HFFc6 (cell line): ENCODE measurements around the gene NSMF. TPM values are rescaled to one million over a fixed set of nuclear protein-coding genes. Genes with fewer than 3 reads are reported as not detected.
"Not testable (repeated sequence)": the region's sequence is repeated elsewhere in the genome, so short reads cannot be mapped to it uniquely, and the experiment has no call there.

Experiments used
- DNase-seq: peaks from one replicate; pipeline ENCODE4 v3.0.0-alpha.2; 2018
- H3K27ac Mint-ChIP-seq: 2 replicates; pipeline ENCODE4 v1.8.0; 2020; ENCODE audit warnings: mild to moderate bottlenecking, mixed read lengths
- H3K27me3 Mint-ChIP-seq: 2 replicates; pipeline ENCODE4 v1.8.0; 2021; ENCODE audit warnings: mild to moderate bottlenecking, moderate library complexity, mixed read lengths; ENCODE audit not compliant: insufficient read depth
- H3K36me3 Mint-ChIP-seq: 2 replicates; pipeline ENCODE4 v1.8.0; 2021; ENCODE audit warnings: low read depth, mixed read lengths
- H3K4me1 Mint-ChIP-seq: 2 replicates; pipeline ENCODE4 v1.8.0; 2020; ENCODE audit warnings: low read depth, mixed read lengths
- H3K4me3 Mint-ChIP-seq: 2 replicates; pipeline ENCODE4 v1.8.0; 2020; ENCODE audit warnings: mild to moderate bottlenecking, moderate library complexity, mixed read lengths
- H3K9me3 Mint-ChIP-seq: 2 replicates; pipeline ENCODE4 v1.8.0; 2020; ENCODE audit warnings: mild to moderate bottlenecking, mixed read lengths
- total RNA-seq, 6 experiments: library from RNA; stranded (reverse); fragmentation: NEBNext Ultra II Directional; extraction: Animal tissue kit (Norgen Biotek cat#: 25700); gene quantifications; 2 replicates in 1 of 6; 3 replicates in 5 of 6; pipeline ENCODE4 v1.2.3, GENCODE V29; 2021
- TF ChIP-seq, protein P1 (sequence below): fragments of 200-600 bp; sonication (generic); IDR thresholded peaks from 2 replicates; pipeline ENCODE4 v1.5.0; 2021; ENCODE audit warnings: antibody characterized with exemption, mild to moderate bottlenecking

Gene NSMF
- total RNA-seq, 6 experiments from 2014 or later: 24.3 to 29.9 (median 26.4) TPM

DNA sequence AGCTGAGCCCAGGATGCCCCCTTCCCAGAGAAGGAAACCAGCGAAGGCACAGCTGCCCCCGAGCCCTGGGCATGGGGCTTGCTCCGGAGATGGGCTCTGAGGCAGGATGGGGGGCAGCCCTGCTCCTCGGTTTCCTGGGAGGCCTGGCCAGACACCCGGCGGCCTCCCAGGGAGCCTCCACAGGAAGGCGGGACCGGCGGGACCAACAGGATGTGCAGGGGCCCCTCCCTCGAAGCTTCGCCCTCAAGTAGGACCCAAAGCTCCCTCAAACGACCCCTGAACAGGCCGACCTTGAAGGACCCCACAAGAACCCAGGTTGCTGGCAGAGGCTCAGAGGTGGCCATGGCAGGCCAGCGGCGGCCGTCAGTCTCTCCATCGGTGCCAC lies 47.9 kb downstream of the NSMF start:
- Mint-ChIP-seq H3K4me1 (peaks cover 26% of the 10 kb centered on the region; the same call in 1 of the 2 replicates), H3K4me3 (no peak overlapping the region), H3K27ac (no peak overlapping the region), H3K9me3 (no peaks in the 10 kb centered on the region), H3K36me3 (no peaks in the 10 kb centered on the region), H3K27me3 (peaks cover 4% of the 10 kb centered on the region; the same call in 1 of the 2 replicates)
- TF ChIP-seq, protein P1, sequence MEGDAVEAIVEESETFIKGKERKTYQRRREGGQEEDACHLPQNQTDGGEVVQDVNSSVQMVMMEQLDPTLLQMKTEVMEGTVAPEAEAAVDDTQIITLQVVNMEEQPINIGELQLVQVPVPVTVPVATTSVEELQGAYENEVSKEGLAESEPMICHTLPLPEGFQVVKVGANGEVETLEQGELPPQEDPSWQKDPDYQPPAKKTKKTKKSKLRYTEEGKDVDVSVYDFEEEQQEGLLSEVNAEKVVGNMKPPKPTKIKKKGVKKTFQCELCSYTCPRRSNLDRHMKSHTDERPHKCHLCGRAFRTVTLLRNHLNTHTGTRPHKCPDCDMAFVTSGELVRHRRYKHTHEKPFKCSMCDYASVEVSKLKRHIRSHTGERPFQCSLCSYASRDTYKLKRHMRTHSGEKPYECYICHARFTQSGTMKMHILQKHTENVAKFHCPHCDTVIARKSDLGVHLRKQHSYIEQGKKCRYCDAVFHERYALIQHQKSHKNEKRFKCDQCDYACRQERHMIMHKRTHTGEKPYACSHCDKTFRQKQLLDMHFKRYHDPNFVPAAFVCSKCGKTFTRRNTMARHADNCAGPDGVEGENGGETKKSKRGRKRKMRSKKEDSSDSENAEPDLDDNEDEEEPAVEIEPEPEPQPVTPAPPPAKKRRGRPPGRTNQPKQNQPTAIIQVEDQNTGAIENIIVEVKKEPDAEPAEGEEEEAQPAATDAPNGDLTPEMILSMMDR: no peak
- no peak for DNase-seq

DNA sequence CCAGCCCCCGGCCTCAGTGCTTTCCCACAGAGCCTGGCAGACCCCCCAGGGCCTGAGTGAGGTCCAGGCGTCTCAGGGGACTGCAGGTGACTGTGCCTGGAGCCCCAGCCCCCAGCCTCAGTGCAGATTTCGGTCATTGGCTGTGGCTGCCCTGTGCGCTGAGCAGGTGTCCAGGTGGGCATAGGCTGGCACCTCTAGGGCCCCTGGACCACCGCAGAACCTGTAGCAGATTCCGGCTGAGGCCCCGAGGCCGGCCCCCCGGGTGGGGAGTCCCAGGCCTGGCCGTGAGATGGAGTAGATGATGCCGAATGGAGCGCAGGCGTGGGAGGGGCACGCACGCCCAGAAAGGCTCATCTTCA lies 48.3 kb downstream of the NSMF start:
- Mint-ChIP-seq H3K27me3 (peaks cover 4% of the 10 kb centered on the region; the same call in 1 of the 2 replicates), H3K4me1 (peaks cover 27% of the 10 kb centered on the region), H3K9me3 (no peaks in the 10 kb centered on the region), H3K36me3 (no peaks in the 10 kb centered on the region), H3K4me3 (no peak overlapping the region), H3K27ac (no peak overlapping the region)
- TF ChIP-seq, protein P1: no peak
- no peak for DNase-seq

DNA sequence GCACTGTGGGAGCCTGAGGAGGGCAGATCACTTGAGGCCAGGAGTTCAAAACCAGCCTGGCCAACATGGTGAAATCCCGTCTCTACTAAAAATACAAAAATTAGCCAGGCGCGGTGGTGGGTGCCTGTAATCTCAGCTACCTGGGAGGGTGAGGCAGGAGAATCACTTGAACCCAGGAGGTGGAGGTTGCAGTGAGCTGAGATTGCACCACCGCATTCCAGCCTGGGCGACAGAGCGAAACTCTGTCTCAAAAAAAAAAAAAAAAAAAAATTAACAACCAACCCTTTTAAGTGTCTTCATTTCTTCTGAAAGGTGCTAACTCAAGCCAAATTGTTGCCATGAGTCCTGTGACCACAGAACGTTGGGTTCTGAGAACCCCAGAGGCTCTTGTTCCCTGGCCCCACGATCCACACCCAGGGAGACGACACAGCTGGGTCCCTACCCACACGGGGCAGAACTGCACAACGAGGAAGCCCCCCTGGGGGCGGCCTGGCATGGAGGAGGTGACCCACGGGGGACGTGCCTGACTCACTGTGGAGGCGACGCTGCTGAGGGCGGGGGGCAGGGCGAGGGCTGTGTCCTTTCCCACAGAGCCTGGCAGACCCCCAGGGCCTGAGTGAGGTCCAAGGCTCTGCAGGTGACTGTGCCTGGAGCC lies 48.8 kb downstream of the NSMF start:
- not testable (repeated sequence) for H3K27me3 Mint-ChIP-seq, H3K27ac Mint-ChIP-seq, H3K4me3 Mint-ChIP-seq, H3K9me3 Mint-ChIP-seq, DNase-seq, H3K36me3 Mint-ChIP-seq
- H3K4me1 Mint-ChIP-seq: peaks cover 32% of the 10 kb centered on the region

DNA sequence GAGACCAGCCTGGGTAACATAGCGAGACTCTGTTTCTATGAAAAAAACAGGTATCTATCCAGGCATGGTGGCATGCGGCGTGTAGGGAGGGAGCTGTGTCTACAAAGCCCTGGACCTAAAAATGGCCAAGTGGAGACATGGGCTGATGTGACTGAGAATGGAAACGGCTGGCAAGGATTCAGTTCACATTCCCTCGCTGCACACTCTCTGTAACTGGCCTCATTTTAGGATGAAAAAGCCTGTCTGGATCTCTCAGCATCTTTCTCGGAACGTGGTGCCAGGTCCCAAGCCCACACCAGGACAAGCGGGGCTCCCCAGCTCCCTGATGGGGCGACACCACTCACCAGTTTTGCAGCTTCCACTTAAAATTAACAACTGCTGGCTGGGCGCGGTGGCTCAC lies 49.6 kb downstream of the NSMF start:
- Mint-ChIP-seq H3K9me3 (no peaks in the 10 kb centered on the region), H3K27me3 (peaks cover 7% of the 10 kb centered on the region), H3K4me1 (peaks cover 34% of the 10 kb centered on the region), H3K36me3 (no peaks in the 10 kb centered on the region), H3K27ac (no peak overlapping the region), H3K4me3 (no peak overlapping the region)
- DNase-seq: no peak
- TF ChIP-seq, protein P1: no peak

DNA sequence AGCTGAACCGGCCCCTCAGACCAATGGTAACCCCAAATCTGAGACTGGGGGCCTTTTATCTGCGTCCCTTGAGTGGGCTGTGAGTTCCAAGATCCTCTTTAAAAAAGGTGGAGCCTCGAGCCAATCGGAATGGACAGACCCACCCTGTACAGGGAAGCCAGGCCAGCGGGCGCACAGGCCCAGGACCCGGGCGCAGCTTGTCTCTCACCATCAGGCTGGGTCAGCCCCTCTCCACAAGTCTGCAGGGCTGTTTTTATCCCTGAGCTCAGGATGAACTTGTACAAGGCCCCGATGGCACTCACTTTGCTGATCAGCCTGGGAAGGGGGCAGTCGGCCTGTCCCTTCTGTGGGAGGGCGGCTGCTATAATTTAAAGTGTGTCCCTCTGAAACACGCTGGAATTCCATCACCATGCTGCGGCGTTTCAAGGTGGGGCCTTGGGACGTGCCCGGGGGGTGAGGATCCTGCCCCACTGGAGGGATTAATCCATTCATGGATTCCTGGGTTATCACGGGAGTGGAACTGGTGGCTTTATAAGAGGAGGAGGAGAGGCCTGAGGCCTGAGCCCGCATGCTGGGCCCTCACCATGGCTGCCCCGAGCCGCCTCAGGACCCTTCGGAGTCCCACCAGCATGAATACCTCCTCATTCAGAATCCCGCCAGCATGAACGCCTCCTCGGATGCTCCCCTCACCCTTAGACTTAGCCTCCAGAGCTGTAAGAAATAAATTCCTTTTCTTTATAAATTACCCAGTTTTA lies 50.3 kb downstream of the NSMF start:
- Mint-ChIP-seq H3K4me1 (peaks cover 29% of the 10 kb centered on the region), H3K4me3 (no peak overlapping the region), H3K27ac (no peak overlapping the region), H3K36me3 (no peaks in the 10 kb centered on the region), H3K27me3 (peaks cover 7% of the 10 kb centered on the region), H3K9me3 (no peaks in the 10 kb centered on the region)
- no peak for DNase-seq
- TF ChIP-seq, protein P1: no peak

DNA sequence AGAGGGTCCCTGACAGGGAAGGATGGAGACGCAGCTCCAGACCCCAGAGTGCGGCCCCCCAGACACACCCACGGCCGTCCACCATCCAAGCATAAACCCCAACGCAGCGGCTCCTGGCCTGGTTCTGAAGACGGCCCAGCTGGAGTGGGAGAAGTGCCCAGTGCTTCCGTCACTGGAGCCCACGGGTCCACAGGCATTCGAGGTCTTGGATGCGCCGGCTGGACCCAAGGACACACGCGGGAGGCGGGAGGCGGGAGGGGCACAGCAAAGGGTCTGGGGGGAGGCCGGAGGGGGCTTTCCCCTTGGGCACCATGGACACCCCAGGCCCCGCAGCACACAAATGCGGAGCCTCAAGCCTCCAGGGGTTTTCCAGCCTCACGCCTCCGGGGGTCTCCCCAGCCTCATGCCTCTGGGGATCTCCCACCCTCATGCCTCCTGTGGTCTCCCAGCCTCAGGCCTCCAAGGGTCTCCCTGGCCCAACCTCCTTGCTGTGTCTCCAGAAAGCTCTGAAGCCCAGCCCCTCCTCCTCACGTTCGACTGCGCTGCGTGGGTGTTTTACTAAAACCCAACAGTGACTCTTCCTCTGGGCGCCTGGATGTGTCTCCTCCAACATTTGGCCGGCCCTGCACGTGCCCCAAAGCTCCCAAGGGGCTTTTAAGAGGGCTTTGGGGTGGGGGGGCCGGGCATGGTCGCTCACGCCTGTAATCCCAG lies 51.4 kb downstream of the NSMF start:
- H3K27ac Mint-ChIP-seq: no peak overlapping the region
- H3K36me3 Mint-ChIP-seq: peaks cover under 1% of the 10 kb centered on the region
- no peak for DNase-seq
- H3K9me3 Mint-ChIP-seq: no peaks in the 10 kb centered on the region
- peaks cover 19% of the 10 kb centered on the region for H3K4me1 Mint-ChIP-seq
- peak overlapping the region; percentile 43 for H3K4me3 Mint-ChIP-seq
- TF ChIP-seq, protein P1: no peak
- H3K27me3 Mint-ChIP-seq: peaks cover 7% of the 10 kb centered on the region
